Lower leg skin (tissue), 3 donors: Measurements from ENCODE around the gene KIAA1614.

ENCODE experiments used
- POLR2A ChIP-seq, 2 donors: fragments of 450-650 bp; IDR thresholded peaks; one replicate each; pipeline ENCODE4 v1.6.1; 2016 to 2017; ENCODE audit warnings: antibody characterized with exemption in 2 of 2, mild to moderate bottlenecking in 1 of 2, moderate library complexity in 1 of 2
- TF ChIP-seq, protein P1 (sequence below), 3 donors: fragments of 450-650 bp; IDR thresholded peaks; one replicate each; pipeline ENCODE4 v1.5.1; 2016; ENCODE audit warnings: antibody characterized with exemption in 3 of 3, mild to moderate bottlenecking in 3 of 3, moderate library complexity in 2 of 3

DNA sequence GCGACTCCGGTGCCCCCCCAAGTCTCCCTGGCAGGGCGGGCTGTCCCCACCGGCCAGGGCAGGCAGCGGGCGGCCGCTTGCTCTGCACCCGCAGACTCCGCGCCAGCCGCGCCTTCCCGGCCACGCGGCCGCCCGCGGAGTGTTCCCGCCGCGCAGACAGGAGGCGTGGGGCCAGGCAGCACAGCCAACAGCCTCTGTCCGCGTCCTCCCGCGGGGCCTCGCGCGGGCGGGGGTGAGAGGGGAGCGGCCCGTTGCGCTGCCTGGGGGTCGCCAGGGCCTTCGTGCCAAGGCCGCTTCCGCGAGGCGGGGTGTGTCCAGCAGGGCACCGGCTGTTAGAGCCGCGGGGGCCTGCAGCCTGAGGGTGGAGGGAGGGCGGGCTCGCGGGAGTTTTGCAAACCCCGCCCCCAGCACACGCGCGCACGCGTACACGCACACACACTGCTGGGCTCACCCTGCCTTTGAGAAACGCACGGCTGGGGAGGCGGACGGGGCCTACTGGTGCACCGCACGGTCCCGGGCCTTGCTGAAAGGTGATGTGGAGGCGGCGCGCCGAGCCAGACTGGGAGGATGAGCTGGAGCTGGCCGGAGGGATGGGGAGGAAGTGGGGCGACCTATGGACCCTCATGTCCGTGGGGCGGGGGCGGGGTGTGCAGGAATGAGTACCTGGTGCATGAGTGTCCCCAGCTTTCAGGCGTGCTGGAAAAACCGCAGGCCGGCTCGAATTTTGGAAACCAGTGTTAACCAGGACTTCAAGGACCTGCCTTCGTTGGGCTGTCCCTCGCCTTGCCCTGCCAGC is 41.5 kb downstream of the KIAA1614 start:
- TF ChIP-seq, protein P1, sequence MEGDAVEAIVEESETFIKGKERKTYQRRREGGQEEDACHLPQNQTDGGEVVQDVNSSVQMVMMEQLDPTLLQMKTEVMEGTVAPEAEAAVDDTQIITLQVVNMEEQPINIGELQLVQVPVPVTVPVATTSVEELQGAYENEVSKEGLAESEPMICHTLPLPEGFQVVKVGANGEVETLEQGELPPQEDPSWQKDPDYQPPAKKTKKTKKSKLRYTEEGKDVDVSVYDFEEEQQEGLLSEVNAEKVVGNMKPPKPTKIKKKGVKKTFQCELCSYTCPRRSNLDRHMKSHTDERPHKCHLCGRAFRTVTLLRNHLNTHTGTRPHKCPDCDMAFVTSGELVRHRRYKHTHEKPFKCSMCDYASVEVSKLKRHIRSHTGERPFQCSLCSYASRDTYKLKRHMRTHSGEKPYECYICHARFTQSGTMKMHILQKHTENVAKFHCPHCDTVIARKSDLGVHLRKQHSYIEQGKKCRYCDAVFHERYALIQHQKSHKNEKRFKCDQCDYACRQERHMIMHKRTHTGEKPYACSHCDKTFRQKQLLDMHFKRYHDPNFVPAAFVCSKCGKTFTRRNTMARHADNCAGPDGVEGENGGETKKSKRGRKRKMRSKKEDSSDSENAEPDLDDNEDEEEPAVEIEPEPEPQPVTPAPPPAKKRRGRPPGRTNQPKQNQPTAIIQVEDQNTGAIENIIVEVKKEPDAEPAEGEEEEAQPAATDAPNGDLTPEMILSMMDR (IDR thresholded peaks at IDR 0.05), result no peak
- TF ChIP-seq POLR2A (IDR thresholded peaks at IDR 0.05), result no peak
